Measurements from ENCODE around the gene AUH. TPM values are rescaled to one million over a fixed set of nuclear protein-coding genes. Genes with fewer than 3 reads are reported as not detected.
A peak's percentile ranks its signal among the peaks of the same experiment; 100 is the strongest.
"Not testable (repeated sequence)": the region's sequence is repeated elsewhere in the genome, so short reads cannot be mapped to it uniquely, and the experiment has no call there.

Gene AUH
- 3.6 TPM for polyA plus RNA-seq (2013, experiment 1 of 2; ENCODE audit: insufficient read length)
- 5.8 TPM for polyA plus RNA-seq (2013, experiment 2 of 2; ENCODE audit: insufficient read length)

GRCh38 chr9:91361291-91362050 lies at the start of gene AUH:
TSS of gene AUH (minus strand) at chr9:91361918. CDS start at chr9:91361889, 29 bp downstream.
- peak; percentile 76 for DNase-seq

- DNase-seq = no peak
Measured at GRCh38 chr9:91411096-91411771, 49.5 kb upstream of the AUH start.

- no peak for DNase-seq
Measured at GRCh38 chr9:91410161-91410560, 48.4 kb upstream of the AUH start.

GRCh38 chr9:91408475-91408874 lies 46.8 kb upstream of the AUH start:
- peak; percentile 64 for DNase-seq

GRCh38 chr9:91407580-91408318 lies 46.0 kb upstream of the AUH start:
- DNase-seq = no peak

- no peak for DNase-seq
Measured at GRCh38 chr9:91405343-91406077, 43.8 kb upstream of the AUH start.

- no peak for DNase-seq
Measured at GRCh38 chr9:91403665-91404543, 42.2 kb upstream of the AUH start.

- DNase-seq = no peak
Measured at GRCh38 chr9:91398926-91399325, 37.2 kb upstream of the AUH start.

- peak; percentile 94 for DNase-seq
Measured at GRCh38 chr9:91395553-91396471, 34.1 kb upstream of the AUH start.

- no peak for DNase-seq
Measured at GRCh38 chr9:91395106-91395552, 33.4 kb upstream of the AUH start.

- no peak for DNase-seq
Measured at GRCh38 chr9:91393826-91394225, 32.1 kb upstream of the AUH start.

- no peak for DNase-seq
Measured at GRCh38 chr9:91392435-91392834, 30.7 kb upstream of the AUH start.

- DNase-seq = no peak
Measured at GRCh38 chr9:91391818-91392217, 30.1 kb upstream of the AUH start.

GRCh38 chr9:91391412-91391811 lies 29.7 kb upstream of the AUH start:
- no peak for DNase-seq

- not testable (repeated sequence) for DNase-seq
Measured at GRCh38 chr9:91389686-91390085, 28.0 kb upstream of the AUH start.

- DNase-seq = no peak
Measured at GRCh38 chr9:91386765-91387164, 25.0 kb upstream of the AUH start.

GRCh38 chr9:91384954-91385353 lies 23.2 kb upstream of the AUH start:
- DNase-seq = no peak

- DNase-seq = no peak
Measured at GRCh38 chr9:91383577-91383976, 21.9 kb upstream of the AUH start.

GRCh38 chr9:91382298-91382697 lies 20.6 kb upstream of the AUH start:
- DNase-seq = no peak

GRCh38 chr9:91379426-91379825 lies 17.7 kb upstream of the AUH start:
- peak; percentile 36 for DNase-seq
